Activated B cell treated with CpG ODN at 0.5 μM for 24 hours (primary cell): Measurements from ENCODE around the gene KCNIP1. TPM values are rescaled to one million over a fixed set of nuclear protein-coding genes. Genes with fewer than 3 reads are reported as not detected.

ENCODE experiments used
- ATAC-seq: fragments of 200-7000 bp; cut with Tn5 transposase; one replicate; pipeline ENCODE4 v1.10.0; 2021; ENCODE audit warnings: low read depth, mild to moderate bottlenecking, moderate library complexity
- CTCF ChIA-PET: fragments of 350-600 bp; sonication (Branson Sonifier 250); formaldehyde crosslinking; loops from one replicate; lab custom pipeline; 2021; ENCODE audit warnings: antibody characterized with exemption; lab: Charles Lee
- POLR2A ChIA-PET: fragments of 350-600 bp; sonication (Branson Sonifier 250); formaldehyde crosslinking; loops from one replicate; lab custom pipeline; 2021; ENCODE audit warnings: antibody characterized with exemption; lab: Charles Lee
- DNase-seq: peaks from one replicate; pipeline ENCODE4 v3.0.0; 2022
- H3K27ac Mint-ChIP-seq: one replicate; pipeline ENCODE4 v1.8.0; 2020; ENCODE audit warnings: mixed read lengths
- H3K27me3 Mint-ChIP-seq: one replicate; pipeline ENCODE4 v1.8.0; 2021; ENCODE audit warnings: mixed read lengths
- H3K36me3 Mint-ChIP-seq: one replicate; pipeline ENCODE4 v1.8.0; 2021; ENCODE audit warnings: low read depth, mixed read lengths
- H3K4me1 Mint-ChIP-seq: one replicate; pipeline ENCODE4 v1.8.0; 2021; ENCODE audit warnings: mixed read lengths
- H3K4me3 Mint-ChIP-seq: one replicate; pipeline ENCODE4 v1.8.0; 2020; ENCODE audit warnings: mild to moderate bottlenecking, mixed read lengths
- H3K9me3 Mint-ChIP-seq: one replicate; pipeline ENCODE4 v1.8.0; 2020; ENCODE audit warnings: mixed read lengths
- intact Hi-C: fragments of 100-400 bp; cut with micrococcal nuclease; formaldehyde crosslinking; loops from one replicate; pipeline ENCODE4 v1.15.1; 2024
- total RNA-seq: library from RNA; stranded (reverse); gene quantifications from 2 replicates; pipeline ENCODE4 v1.2.3, GENCODE V29; 2022
- TF ChIP-seq, protein P1 (sequence below): fragments of 200-600 bp; IDR thresholded peaks from one replicate; pipeline ENCODE4 v1.8.0; 2022; ENCODE audit warnings: antibody characterized with exemption, mild to moderate bottlenecking

The KCNIP1 gene
- total RNA-seq, 1 donor from 2014 or later, result not detected

DNA sequence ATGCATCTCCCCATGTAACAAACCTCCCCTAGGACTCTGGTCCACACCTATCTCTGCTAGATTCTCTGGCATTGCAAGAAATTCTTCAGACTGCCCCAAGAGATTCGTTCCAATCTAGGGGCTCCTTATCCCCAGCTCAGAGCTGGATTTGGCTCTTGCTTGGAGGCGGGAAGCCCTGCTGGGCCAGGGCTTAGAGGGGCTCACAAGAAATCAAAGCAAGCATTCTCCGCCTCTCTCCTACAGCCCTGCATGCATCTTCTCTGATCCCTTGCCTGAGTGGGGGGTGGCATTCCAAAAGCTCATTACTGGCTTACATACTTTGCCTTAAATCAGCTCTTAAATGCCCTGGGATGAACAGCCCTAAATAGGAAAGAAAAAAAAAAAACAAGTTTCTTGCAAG lies 75.8 kb downstream of the KCNIP1 start:
- H3K4me3 Mint-ChIP-seq, result no peak overlapping the region
- no peaks in the 10 kb centered on the region for H3K36me3 Mint-ChIP-seq
- no peak overlapping the region for H3K27ac Mint-ChIP-seq
- TF ChIP-seq, protein P1, sequence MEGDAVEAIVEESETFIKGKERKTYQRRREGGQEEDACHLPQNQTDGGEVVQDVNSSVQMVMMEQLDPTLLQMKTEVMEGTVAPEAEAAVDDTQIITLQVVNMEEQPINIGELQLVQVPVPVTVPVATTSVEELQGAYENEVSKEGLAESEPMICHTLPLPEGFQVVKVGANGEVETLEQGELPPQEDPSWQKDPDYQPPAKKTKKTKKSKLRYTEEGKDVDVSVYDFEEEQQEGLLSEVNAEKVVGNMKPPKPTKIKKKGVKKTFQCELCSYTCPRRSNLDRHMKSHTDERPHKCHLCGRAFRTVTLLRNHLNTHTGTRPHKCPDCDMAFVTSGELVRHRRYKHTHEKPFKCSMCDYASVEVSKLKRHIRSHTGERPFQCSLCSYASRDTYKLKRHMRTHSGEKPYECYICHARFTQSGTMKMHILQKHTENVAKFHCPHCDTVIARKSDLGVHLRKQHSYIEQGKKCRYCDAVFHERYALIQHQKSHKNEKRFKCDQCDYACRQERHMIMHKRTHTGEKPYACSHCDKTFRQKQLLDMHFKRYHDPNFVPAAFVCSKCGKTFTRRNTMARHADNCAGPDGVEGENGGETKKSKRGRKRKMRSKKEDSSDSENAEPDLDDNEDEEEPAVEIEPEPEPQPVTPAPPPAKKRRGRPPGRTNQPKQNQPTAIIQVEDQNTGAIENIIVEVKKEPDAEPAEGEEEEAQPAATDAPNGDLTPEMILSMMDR, result no peak
- no peaks in the 10 kb centered on the region for H3K4me1 Mint-ChIP-seq
- POLR2A ChIA-PET, result no interaction called here
- intact Hi-C loops, result no loop called here
- ATAC-seq (no peak), DNase-seq (no peak)
- H3K27me3 Mint-ChIP-seq, result peaks cover 20% of the 10 kb centered on the region
- CTCF ChIA-PET, result no interaction called here
- H3K9me3 Mint-ChIP-seq, result peaks cover 8% of the 10 kb centered on the region

DNA sequence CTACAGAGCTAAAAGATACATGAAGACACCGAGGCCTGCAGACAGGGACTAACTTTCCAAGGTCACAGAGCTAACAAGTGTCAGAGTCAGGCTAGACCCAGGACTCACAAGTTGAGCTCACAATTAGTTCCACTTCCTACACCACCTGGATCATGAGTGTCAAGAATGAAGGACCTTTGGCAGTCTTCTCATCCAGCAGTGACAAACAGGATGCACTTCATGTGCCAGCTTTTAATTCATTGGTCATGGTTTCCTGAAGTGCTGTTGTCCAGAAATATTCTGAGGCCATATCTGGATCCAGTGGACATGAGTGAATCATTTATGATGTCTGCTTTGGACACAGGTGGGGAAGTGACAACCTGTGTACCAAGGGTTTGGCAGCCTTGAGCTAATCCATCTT lies 77.4 kb downstream of the KCNIP1 start:
- intact Hi-C loops, result no loop called here
- peaks cover 17% of the 10 kb centered on the region for H3K27me3 Mint-ChIP-seq
- ChIA-PET POLR2A (no interaction called here), CTCF (no interaction called here)
- no peaks in the 10 kb centered on the region for H3K4me1 Mint-ChIP-seq
- TF ChIP-seq, protein P1, result no peak
- H3K9me3 Mint-ChIP-seq, result peaks cover 8% of the 10 kb centered on the region
- no peak for ATAC-seq
- no peak for DNase-seq
- H3K36me3 Mint-ChIP-seq, result no peaks in the 10 kb centered on the region
- H3K4me3 Mint-ChIP-seq, result no peak overlapping the region
- H3K27ac Mint-ChIP-seq, result no peak overlapping the region

DNA sequence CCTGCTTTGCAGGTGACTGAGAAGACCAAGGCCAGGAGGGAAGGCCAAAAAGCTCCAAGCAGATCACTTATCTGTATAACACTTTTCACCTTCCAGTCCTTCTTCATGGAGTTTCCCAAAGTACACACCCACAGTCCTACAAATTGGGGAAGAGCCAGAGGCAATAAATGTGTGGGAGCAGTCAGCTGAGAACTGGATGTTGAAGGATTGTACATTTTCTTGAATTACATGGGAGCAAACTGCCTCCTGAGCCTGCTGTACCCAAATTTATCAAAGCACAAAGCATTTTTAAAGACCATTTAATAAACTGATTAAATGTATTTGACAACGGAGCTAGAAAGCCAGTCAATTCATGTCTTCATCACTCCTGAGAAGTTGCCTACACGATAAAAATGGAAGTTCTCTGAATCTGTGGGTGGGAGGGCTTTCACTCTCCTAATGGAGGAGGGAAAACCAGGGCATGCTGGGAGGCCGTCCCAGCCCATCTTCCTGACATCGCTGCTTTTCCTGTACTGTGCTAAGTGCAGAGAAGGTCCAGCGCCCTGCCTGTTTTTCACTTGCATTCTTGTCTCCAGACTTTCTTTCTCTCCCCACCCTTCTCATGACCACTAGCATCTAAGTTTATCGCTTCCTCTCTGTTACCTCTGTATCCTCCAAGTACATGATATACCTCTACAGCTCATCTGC lies 79.0 kb downstream of the KCNIP1 start:
- CTCF ChIA-PET, result no interaction called here
- DNase-seq (no peak), ATAC-seq (no peak)
- Mint-ChIP-seq H3K4me1 (no peaks in the 10 kb centered on the region), H3K27me3 (peaks cover 13% of the 10 kb centered on the region), H3K4me3 (no peak overlapping the region), H3K27ac (no peak overlapping the region), H3K36me3 (no peaks in the 10 kb centered on the region), H3K9me3 (peaks cover 8% of the 10 kb centered on the region)
- POLR2A ChIA-PET, result no interaction called here
- intact Hi-C loops, result no loop called here
- TF ChIP-seq, protein P1, result no peak

DNA sequence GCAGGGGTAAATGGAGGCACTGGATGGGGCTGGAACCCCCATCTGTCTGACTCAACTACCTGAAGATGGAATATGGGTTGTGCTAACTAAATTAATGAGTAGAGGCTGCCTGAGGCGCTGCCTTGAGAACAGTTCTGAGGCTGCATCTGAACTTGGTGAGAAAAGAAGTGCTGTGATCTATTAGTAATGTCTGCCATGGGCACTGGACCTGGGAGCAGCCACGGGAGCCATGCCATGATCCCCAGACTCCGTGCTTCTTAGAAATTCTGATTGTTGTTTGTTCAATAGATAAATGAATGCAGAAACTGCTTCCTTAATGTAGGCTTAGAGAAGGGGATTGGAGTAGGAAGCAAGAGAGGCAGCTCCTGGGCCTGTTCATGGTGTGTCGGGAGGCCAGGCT lies 80.2 kb downstream of the KCNIP1 start:
- H3K27me3 Mint-ChIP-seq, result peaks cover 4% of the 10 kb centered on the region

DNA sequence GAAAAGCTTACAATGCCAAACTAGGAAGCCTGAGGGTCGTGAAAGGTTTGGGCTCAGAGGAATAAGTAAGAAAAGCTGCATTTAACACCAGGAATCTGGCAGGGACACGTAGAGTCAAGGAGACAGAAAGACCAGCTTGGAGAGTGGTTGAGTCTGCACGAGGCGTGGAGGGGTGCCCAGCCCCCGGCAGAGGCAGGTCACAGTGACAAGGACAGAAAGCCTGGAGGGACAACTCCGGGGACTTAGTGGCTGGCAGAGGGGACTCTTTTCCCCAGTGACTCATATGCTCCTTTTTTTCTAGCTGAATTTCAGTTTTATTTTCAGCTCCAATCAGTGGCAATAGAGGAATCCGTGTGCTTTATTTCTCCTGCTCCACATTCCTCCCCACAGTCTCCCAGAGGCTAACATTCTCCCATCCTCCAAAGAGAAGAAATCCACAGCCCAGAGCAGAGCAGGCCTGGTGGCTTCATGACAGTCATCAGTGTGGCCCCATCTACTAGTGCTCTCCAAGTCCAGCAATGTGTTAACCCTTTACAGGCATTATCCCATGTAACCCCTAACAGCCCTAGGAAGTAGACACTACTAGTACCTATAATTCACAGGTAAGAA lies 80.7 kb downstream of the KCNIP1 start:
- Mint-ChIP-seq H3K36me3 (no peaks in the 10 kb centered on the region), H3K4me3 (no peak overlapping the region), H3K4me1 (no peaks in the 10 kb centered on the region), H3K27me3 (peaks cover 4% of the 10 kb centered on the region), H3K9me3 (no peaks in the 10 kb centered on the region), H3K27ac (no peak overlapping the region)
- ChIA-PET POLR2A (no interaction called here), CTCF (no interaction called here)
- intact Hi-C loops, result no loop called here
- TF ChIP-seq, protein P1, result no peak
- ATAC-seq, result no peak
- no peak for DNase-seq

More for the DNA sequence above, 80.2 kb downstream of the KCNIP1 start:
- intact Hi-C loops, result no loop called here
- Mint-ChIP-seq H3K4me3 (no peak overlapping the region), H3K4me1 (no peaks in the 10 kb centered on the region), H3K36me3 (no peaks in the 10 kb centered on the region), H3K9me3 (peaks cover under 1% of the 10 kb centered on the region), H3K27ac (no peak overlapping the region)
- ChIA-PET CTCF (no interaction called here), POLR2A (no interaction called here)
- DNase-seq, result no peak
- TF ChIP-seq, protein P1, result no peak
- ATAC-seq, result no peak
